WI38 (cell line): ENCODE results near the gene VEGFB.

Experiments used
- H3K4me3 ChIP-seq: 2 replicates; pipeline ENCODE4 v1.5.1; 2011; ENCODE audit warnings: low read depth, mild to moderate bottlenecking, control low read depth, low read length
- TF ChIP-seq, protein P1 (sequence below): IDR thresholded peaks from 2 replicates; pipeline ENCODE4 v1.5.1; 2012; ENCODE audit warnings: low read depth, mild to moderate bottlenecking, control low read depth, low read length

Gene VEGFB

DNA sequence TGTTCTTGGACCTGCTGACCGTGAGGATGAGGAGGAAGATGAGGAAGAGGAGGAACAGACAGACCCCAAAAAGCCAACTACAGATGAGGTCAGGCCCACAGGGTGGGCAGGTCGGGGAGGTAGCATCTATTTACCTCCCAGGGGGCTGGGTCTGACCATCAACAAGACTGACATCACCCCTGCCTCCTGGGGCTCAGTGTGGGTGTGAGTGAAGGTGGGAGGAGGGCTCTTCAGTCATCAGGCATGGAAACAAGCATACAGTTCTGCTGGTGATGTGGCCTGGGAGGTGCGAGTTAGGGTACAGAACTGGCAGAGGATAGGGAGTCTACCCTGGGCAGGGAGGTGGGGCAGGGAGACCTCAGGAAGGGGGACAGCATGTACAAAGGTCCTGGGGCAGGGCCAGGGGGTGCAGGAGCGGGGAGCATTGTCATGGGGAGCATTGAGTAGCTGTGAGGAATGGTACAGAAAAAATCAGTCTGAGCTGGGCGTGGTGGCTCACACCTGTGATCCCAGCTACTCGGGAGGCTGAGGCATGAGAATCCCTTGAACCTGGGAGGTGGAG is 25.8 kb downstream of the VEGFB start:
- TF ChIP-seq, protein P1, sequence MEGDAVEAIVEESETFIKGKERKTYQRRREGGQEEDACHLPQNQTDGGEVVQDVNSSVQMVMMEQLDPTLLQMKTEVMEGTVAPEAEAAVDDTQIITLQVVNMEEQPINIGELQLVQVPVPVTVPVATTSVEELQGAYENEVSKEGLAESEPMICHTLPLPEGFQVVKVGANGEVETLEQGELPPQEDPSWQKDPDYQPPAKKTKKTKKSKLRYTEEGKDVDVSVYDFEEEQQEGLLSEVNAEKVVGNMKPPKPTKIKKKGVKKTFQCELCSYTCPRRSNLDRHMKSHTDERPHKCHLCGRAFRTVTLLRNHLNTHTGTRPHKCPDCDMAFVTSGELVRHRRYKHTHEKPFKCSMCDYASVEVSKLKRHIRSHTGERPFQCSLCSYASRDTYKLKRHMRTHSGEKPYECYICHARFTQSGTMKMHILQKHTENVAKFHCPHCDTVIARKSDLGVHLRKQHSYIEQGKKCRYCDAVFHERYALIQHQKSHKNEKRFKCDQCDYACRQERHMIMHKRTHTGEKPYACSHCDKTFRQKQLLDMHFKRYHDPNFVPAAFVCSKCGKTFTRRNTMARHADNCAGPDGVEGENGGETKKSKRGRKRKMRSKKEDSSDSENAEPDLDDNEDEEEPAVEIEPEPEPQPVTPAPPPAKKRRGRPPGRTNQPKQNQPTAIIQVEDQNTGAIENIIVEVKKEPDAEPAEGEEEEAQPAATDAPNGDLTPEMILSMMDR, result no peak
- H3K4me3 ChIP-seq, result no peak overlapping the region

GRCh38 chr11:64261556-64262080 is 27.2 kb downstream of the VEGFB start:
- TF ChIP-seq, protein P1, result no peak

DNA sequence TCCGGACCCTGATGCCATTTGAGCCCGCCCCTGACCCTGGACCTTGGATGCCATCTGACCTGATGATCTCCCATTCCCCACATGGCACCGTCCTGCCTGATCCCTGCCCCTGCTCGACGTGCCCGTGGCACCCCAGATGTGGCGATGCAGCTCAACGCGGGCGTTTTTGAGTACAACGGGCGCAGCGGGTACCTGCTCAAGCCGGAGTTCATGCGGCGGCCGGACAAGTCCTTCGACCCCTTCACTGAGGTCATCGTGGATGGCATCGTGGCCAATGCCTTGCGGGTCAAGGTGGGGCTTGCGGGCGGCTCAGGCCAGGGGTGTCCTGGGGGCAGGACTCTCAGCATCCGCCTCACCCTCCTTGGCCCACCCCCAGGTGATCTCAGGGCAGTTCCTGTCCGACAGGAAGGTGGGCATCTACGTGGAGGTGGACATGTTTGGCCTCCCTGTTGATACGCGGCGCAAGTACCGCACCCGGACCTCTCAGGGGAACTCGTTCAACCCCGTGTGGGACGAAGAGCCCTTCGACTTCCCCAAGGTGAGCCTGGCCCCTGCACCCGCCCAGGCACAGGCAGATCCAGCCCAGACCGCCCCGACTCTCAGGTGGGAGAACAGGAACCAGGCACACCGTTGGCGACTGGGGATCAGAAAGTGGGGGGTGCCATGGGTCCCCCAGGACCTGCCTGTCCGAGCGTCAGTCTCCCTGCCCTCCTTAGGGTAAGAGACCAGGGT is 28.1 kb downstream of the VEGFB start:
- no peak overlapping the region for H3K4me3 ChIP-seq
- TF ChIP-seq, protein P1, result no peak

More at GRCh38 chr11:64261556-64262080, 27.2 kb downstream of the VEGFB start:
- H3K4me3 ChIP-seq, result no peak overlapping the region

- TF ChIP-seq, protein P1, result no peak
- no peak overlapping the region for H3K4me3 ChIP-seq
Measured at GRCh38 chr11:64263021-64263946, 28.9 kb downstream of the VEGFB start.

DNA sequence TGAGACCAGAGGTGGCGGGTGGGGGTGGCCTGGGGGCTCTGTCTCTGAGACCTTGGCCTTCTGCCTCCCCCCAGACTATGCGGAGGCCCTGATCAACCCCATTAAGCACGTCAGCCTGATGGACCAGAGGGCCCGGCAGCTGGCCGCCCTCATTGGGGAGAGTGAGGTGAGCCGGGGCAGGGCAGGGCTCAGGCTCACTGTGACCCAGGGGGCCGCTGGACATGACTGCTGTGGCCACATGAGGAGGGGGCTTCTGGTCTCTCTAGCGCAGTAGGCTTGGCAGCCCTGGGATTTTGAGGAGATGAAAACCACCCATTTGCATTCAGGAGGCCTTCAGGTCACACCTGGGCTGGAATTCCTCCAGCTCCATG is 29.5 kb downstream of the VEGFB start:
- TF ChIP-seq, protein P1, result no peak
- no peak overlapping the region for H3K4me3 ChIP-seq

- TF ChIP-seq, protein P1, result no peak
- H3K4me3 ChIP-seq, result no peak overlapping the region
Measured at GRCh38 chr11:64264371-64264852, 30.0 kb downstream of the VEGFB start.
